ENCODE results near the gene COL19A1. TPM values are rescaled to one million over a fixed set of nuclear protein-coding genes. Genes with fewer than 3 reads are reported as not detected.

Gene COL19A1
- total RNA-seq, 1 donor from 2014 or later: not detected

GRCh38 chr6:69880601-69881000 is 14.2 kb downstream of the COL19A1 start:
- H3K36me3 ChIP-seq (ENCODE audit: control insufficient read depth, insufficient read depth, low read length): no peaks in the 10 kb centered on the region
- H3K27me3 ChIP-seq (ENCODE audit: control insufficient read depth, insufficient read depth, low read length): no peaks in the 10 kb centered on the region
- no peak overlapping the region for H3K4me3 ChIP-seq (ENCODE audit: low read depth, low read length)
- DNase-seq (ENCODE audit: low read depth) (peak; percentile 33), FAIRE-seq (no peak)
- TF ChIP-seq CTCF (IDR thresholded peaks at IDR 0.05; ENCODE audit: insufficient read depth, low read length, severe bottlenecking): no peak

- H3K4me3 ChIP-seq (ENCODE audit: low read depth, low read length): no peak overlapping the region
- no peaks in the 10 kb centered on the region for H3K27me3 ChIP-seq (ENCODE audit: control insufficient read depth, insufficient read depth, low read length)
- DNase-seq (ENCODE audit: low read depth) (no peak), FAIRE-seq (no peak)
- no peaks in the 10 kb centered on the region for H3K36me3 ChIP-seq (ENCODE audit: control insufficient read depth, insufficient read depth, low read length)
- TF ChIP-seq CTCF (IDR thresholded peaks at IDR 0.05; ENCODE audit: insufficient read depth, low read length, severe bottlenecking): no peak
Observed at GRCh38 chr6:69881322-69882151, 15.2 kb downstream of the COL19A1 start.

DNA sequence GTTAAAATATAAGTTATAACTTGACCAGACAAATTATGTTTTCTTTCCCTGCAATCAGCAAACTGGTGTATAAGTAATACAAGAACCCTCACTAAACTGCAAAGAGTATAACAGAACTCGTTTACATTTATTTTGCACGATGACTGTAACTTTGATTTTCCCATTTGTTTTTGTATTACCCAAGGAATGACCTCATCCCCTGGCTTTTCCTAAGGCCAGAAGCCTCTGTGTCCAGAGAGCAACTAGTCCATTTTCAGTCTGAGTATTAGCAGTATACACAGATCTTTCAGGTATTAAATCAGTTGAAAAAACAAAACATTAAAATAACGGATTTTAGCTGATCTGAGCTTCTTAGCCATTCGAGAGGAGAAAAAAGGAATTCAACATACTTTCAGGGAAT is 17.2 kb downstream of the COL19A1 start:
- TF ChIP-seq CTCF (IDR thresholded peaks at IDR 0.05; ENCODE audit: insufficient read depth, low read length, severe bottlenecking): no peak
- no peaks in the 10 kb centered on the region for H3K27me3 ChIP-seq (ENCODE audit: control insufficient read depth, insufficient read depth, low read length)
- FAIRE-seq (no peak), DNase-seq (ENCODE audit: low read depth) (no peak)
- H3K36me3 ChIP-seq (ENCODE audit: control insufficient read depth, insufficient read depth, low read length): no peaks in the 10 kb centered on the region
- no peak overlapping the region for H3K4me3 ChIP-seq (ENCODE audit: low read depth, low read length)

DNA sequence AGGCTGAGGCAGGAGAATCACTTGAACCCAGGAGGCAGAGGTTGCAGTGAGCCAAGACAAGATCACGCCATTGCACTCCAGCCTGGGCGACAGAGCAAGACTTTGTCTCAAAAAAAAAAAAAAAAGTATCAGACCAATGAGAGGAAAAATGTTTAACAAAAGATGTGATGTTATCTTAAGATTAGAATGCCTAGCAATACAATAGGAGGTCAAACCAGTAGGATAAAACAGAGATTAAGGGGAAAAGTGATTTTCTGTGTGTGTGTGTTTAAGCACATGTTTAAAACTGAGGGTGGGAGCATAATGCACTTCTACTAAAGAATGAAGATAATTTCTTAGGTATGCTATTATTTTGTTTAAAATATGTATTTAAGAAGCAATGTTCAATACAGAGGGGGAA is 17.9 kb downstream of the COL19A1 start:
- Histone ChIP-seq H3K4me3 (ENCODE audit: low read depth, low read length) (no peak overlapping the region), H3K36me3 (ENCODE audit: control insufficient read depth, insufficient read depth, low read length) (no peaks in the 10 kb centered on the region), H3K27me3 (ENCODE audit: control insufficient read depth, insufficient read depth, low read length) (no peaks in the 10 kb centered on the region)
- no peak for DNase-seq (ENCODE audit: low read depth)
- no peak for TF ChIP-seq CTCF (IDR thresholded peaks at IDR 0.05; ENCODE audit: insufficient read depth, low read length, severe bottlenecking)
- no peak for FAIRE-seq

DNA sequence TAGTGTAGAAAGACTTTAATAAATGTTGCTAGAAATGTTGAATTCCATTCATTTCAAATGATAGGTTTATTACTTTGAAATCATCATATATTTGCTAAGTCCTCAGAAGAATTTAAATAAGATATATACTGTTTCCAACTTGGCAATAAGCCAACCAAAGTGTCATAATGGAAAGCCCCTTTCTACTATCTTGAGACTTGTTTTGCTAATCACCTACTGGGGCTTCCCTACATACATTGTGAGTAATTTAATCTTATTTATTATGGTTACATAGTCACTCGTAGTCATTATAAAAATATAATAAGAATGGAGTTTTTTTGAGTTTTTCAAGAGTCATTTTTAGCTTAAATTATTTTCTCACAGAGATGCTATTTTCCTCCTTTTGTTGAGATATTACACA is 20.7 kb downstream of the COL19A1 start:
- no peak for TF ChIP-seq CTCF (IDR thresholded peaks at IDR 0.05; ENCODE audit: insufficient read depth, low read length, severe bottlenecking)
- Histone ChIP-seq H3K27me3 (ENCODE audit: control insufficient read depth, insufficient read depth, low read length) (no peaks in the 10 kb centered on the region), H3K36me3 (ENCODE audit: control insufficient read depth, insufficient read depth, low read length) (no peaks in the 10 kb centered on the region), H3K4me3 (ENCODE audit: low read depth, low read length) (no peak overlapping the region)
- peak; percentile 29 for DNase-seq (ENCODE audit: low read depth)
- FAIRE-seq: no peak

Measured in bronchial epithelial cell (primary cell).